K562 (cell line): Measurements from ENCODE around the gene ANO10. TPM values are rescaled to one million over a fixed set of nuclear protein-coding genes. Genes with fewer than 3 reads are reported as not detected.

Source experiments
- ATAC-seq: fragments of 200-7000 bp; cut with Tn5 transposase; 3 replicates; pipeline ENCODE4 v1.9.1; 2020; ENCODE audit warnings: moderate library complexity
- BruUV-seq: library from RNA; stranded (reverse); fragments of 400-500 nt; replicated peaks from 2 replicates; lab custom pipeline; 2021; lab: Mats Ljungman, UMichigan
- CTCF ChIA-PET: fragments of 300-600 bp; formaldehyde crosslinking; extraction: SDS; loops from one replicate; lab custom pipeline; 2021; ENCODE audit warnings: low intra/inter-chr PET ratio; lab: Yijun Ruan, JAX
- POLR2A ChIA-PET: fragments of 300-600, 350-650 bp; sonication (Branson Sonifier 250); formaldehyde crosslinking; extraction: SDS; loops from one replicate; lab custom pipeline; 2021; ENCODE audit warnings: antibody characterized with exemption, inconsistent platforms; lab: Yijun Ruan, JAX
- DNase-seq, 4 experiments: peaks; one replicate each; pipeline versions ENCODE4 v3.0.0 to v3.0.0-alpha.2; 2011 to 2018; ENCODE audit warnings: low spot score in 3 of 4, mixed read lengths in 3 of 4; ENCODE audit errors: extremely low read depth in 1 of 4
- FAIRE-seq: peaks from 2 replicates; lab custom pipeline; 2011; peaks lifted over from hg19 to GRCh38; lab: Jason Lieb, UNC
- H2AFZ ChIP-seq: 2 replicates; pipeline ENCODE4 v1.6.0; 2011; ENCODE audit warnings: low read depth, low read length, control low read depth, inconsistent platforms
- H3K27ac ChIP-seq: fragments of 200-600 bp; 3 replicates; pipeline ENCODE4 v1.8.0; 2011; ENCODE audit warnings: low read depth, mild to moderate bottlenecking, control low read depth, inconsistent platforms, low read length, moderate library complexity, mixed read lengths; ENCODE audit errors: extremely low read depth
- H3K27me3 ChIP-seq, 2 experiments: fragments of 300-600 bp in 1 of 2; 2 replicates in 1 of 2; 3 replicates in 1 of 2; pipeline versions ENCODE4 v1.6.0 to v1.8.0; 2011; ENCODE audit warnings: inconsistent platforms in 2 of 2, low read length in 2 of 2, mild to moderate bottlenecking in 1 of 2, mixed read lengths in 1 of 2, moderate library complexity in 1 of 2; ENCODE audit not compliant: control insufficient read depth in 2 of 2, insufficient read depth in 2 of 2
- H3K36me3 ChIP-seq: fragments of 300-600 bp; 3 replicates; pipeline ENCODE4 v1.8.0; 2011; ENCODE audit warnings: mild to moderate bottlenecking, low read length, inconsistent platforms; ENCODE audit not compliant: control insufficient read depth, insufficient read depth
- H3K4me1 ChIP-seq, 2 experiments: fragments of 200-600 bp in 1 of 2; replicated peaks in 1 of 2; 2 replicates in 1 of 2; 3 replicates in 1 of 2; pipeline versions ENCODE4 v1.5.1 to v1.8.0; 2011; ENCODE audit warnings: inconsistent platforms in 2 of 2, low read length in 2 of 2, mild to moderate bottlenecking in 1 of 2, mixed read lengths in 1 of 2, moderate library complexity in 1 of 2; ENCODE audit not compliant: control insufficient read depth in 2 of 2, insufficient read depth in 2 of 2
- H3K4me2 ChIP-seq: 2 replicates; pipeline ENCODE4 v1.6.1; 2011; ENCODE audit warnings: low read length, control low read depth, inconsistent platforms, mixed read lengths; ENCODE audit not compliant: insufficient read depth
- H3K4me3 ChIP-seq: fragments of 200-600 bp; sonication (generic), shearing (Covaris generic); 2 replicates; pipeline ENCODE4 v1.5.1; 2016; ENCODE audit warnings: control low read depth, inconsistent platforms
- H3K79me2 ChIP-seq: fragments of 200-600 bp; 3 replicates; pipeline ENCODE4 v1.8.0; 2011; ENCODE audit warnings: low read length, inconsistent platforms; ENCODE audit not compliant: control insufficient read depth, insufficient read depth
- H3K9ac ChIP-seq, 2 experiments: 2 replicates each; pipeline versions ENCODE4 v1.6.0 to v1.6.1; 2011; ENCODE audit warnings: low read depth in 2 of 2, low read length in 2 of 2, control low read depth in 1 of 2, inconsistent platforms in 1 of 2, mild to moderate bottlenecking in 1 of 2, mixed read lengths in 1 of 2; ENCODE audit not compliant: insufficient read depth in 1 of 2
- H3K9me1 ChIP-seq: one replicate; pipeline ENCODE4 v1.6.0; 2011; ENCODE audit warnings: inconsistent platforms, mild to moderate bottlenecking, low read length, moderate library complexity; ENCODE audit not compliant: control insufficient read depth, insufficient read depth
- H3K9me3 ChIP-seq: replicated peaks from 2 replicates; pipeline ENCODE4 v1.5.1; 2011; ENCODE audit warnings: low read depth, low read length, inconsistent platforms; ENCODE audit not compliant: control insufficient read depth, insufficient read depth
- H4K20me1 ChIP-seq: replicated peaks from 2 replicates; pipeline ENCODE4 v1.6.1; 2011; ENCODE audit warnings: low read length, inconsistent platforms, mixed read lengths; ENCODE audit not compliant: control insufficient read depth, insufficient read depth
- CHD1 ChIP-seq: fragments of 200-600 bp; sonication (generic); IDR thresholded peaks from one replicate; pipeline ENCODE4 v1.6.1; 2012; ENCODE audit warnings: mild to moderate bottlenecking, moderate library complexity, low read length, inconsistent platforms
- EP300 ChIP-seq: IDR thresholded peaks from 2 replicates; pipeline ENCODE4 v1.6.1; 2012; ENCODE audit warnings: low read length, improper control_type of control experiment
- FOXK2 ChIP-seq, 2 experiments: fragments of 450-650 bp; IDR thresholded peaks in 1 of 2; conservative IDR thresholded peaks in 1 of 2; 2 replicates each; pipeline ENCODE4 v1.6.1; 2016; ENCODE audit warnings: low read depth in 2 of 2, mild to moderate bottlenecking in 1 of 2
- NFE2L1 ChIP-seq: fragments of 450-650 bp; IDR thresholded peaks from 2 replicates; pipeline ENCODE4 v1.6.1; 2016; ENCODE audit warnings: missing genetic modification characterization, low read depth, mild to moderate bottlenecking, missing compliant biosample characterization, moderate library complexity, borderline replicate concordance
- RBM25 ChIP-seq: fragments of 200-400 bp; formaldehyde crosslinking; IDR thresholded peaks from 2 replicates; pipeline ENCODE4 v1.6.1; 2018; ENCODE audit warnings: low read length, low read depth, moderate library complexity; ENCODE audit not compliant: severe bottlenecking
- TBL1XR1 ChIP-seq, 2 experiments: IDR thresholded peaks; 2 replicates each; pipeline ENCODE4 v1.6.1; 2012; ENCODE audit warnings: improper control_type of control experiment in 2 of 2, low read length in 2 of 2, mild to moderate bottlenecking in 1 of 2
- ZNF609 ChIP-seq: sonication (generic); formaldehyde crosslinking; IDR thresholded peaks from 2 replicates; pipeline ENCODE4 v1.8.1; 2023; ENCODE audit warnings: missing genetic modification reagents, mild to moderate bottlenecking, borderline replicate concordance
- WGBS: fragments of 100-300 bp; shearing (Covaris generic); methylation state at CpG from one replicate; pipeline ENCODE4 v1.1.6; 2016; ENCODE audit warnings: low coverage, mixed read lengths; ENCODE audit not compliant: insufficient coverage; ENCODE audit errors: missing lambda C conversion rate; 5-methylcytosine and 5-hydroxymethylcytosine counted together
- in situ Hi-C: fragments of 300-500 bp; cut with MboI; formaldehyde crosslinking; loops from 4 replicates; pipeline ENCODE4 v1.15.0; 2018; ENCODE audit warnings: inconsistent platforms, mixed read lengths
- intact Hi-C: fragments of 100-400 bp; cut with micrococcal nuclease; formaldehyde crosslinking; loops from 2 replicates; pipeline ENCODE4 v1.14.2; 2022
- polyA plus RNA-seq, 8 experiments: library from polyadenylated mRNA; depleted of rRNA in 4 of 8; stranded (reverse) in 5 of 8; unstranded in 3 of 8; fragments of >200 nt; fragmentation: Nextera tagmentation in 2 of 8; fragmentation: Illumina TruSeq in 1 of 8; extraction: Ambion mirVana in 2 of 8; extraction: Trizol in 1 of 8; gene quantifications; 2 replicates each; pipeline versions ENCODE4 v1.2.1 to v1.2.3, GENCODE V29; 2011 to 2014; ENCODE audit warnings: inconsistent platforms in 1 of 8, missing spikeins in 1 of 8
- total RNA-seq, 7 experiments: library from RNA; depleted of rRNA in 6 of 7; stranded (reverse); fragments of >200 nt in 6 of 7; fragmentation: Illumina TruSeq in 2 of 7; extraction: Trizol in 2 of 7; gene quantifications; 2 replicates each; pipeline versions ENCODE4 v1.2.1 to v1.2.3, GENCODE V29; 2011 to 2021; ENCODE audit warnings: low replicate concordance in 1 of 7

ANO10 gene
- total and polyA plus RNA-seq, 9 of the 15 experiments (the other 6 are each of a cell fraction or from before 2014, with no cell fraction given) = 6.4 to 46.0 (median 32.3) TPM

GRCh38 chr3:43615133-43615532 is 6.7 kb downstream of the ANO10 start (continued):
- no peak for TF ChIP-seq ZNF609 (CRISPR knock-in tag)

DNA sequence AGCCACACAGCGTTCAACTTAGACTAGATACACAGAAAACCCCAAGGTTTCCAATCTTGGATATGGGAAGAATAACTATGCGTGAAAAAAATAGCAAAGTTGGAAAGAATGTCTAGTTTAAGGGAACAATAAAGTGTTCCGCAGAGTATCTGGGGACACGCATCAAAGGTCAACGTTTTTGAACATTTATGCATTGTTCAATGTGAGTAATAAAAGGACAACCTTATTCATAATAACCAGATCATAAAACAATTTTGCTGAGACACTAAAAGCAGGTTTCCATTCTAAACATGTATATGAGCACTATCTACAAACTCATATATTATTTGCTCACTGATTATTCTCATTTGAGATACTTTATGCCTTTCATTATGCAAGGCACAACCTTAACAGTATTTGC is 7.8 kb downstream of the ANO10 start:
- Histone ChIP-seq H3K9ac (no peak overlapping the region), H3K9me1 (no peaks in the 10 kb centered on the region), H3K36me3 (peaks cover 12% of the 10 kb centered on the region; the same call in 1 of the 3 replicates), H3K79me2 (peaks cover 64% of the 10 kb centered on the region), H3K9me3 (no peaks in the 10 kb centered on the region), H4K20me1 (no peaks in the 10 kb centered on the region), H3K4me3 (no peak overlapping the region), H3K27ac (no peak overlapping the region), H3K27me3 (no peaks in the 10 kb centered on the region), H3K4me2 (no peak overlapping the region), H3K4me1 (peaks cover 8 to 41% of the 10 kb centered on the region in 2 experiments), H2AFZ (no peak overlapping the region)
- TF ChIP-seq TBL1XR1 (IDR thresholded peaks at IDR 0.05; ENCODE audit: low read length in 2 of 2) (no peak), RBM25 (peak; percentile 40), FOXK2 (conservative IDR thresholded peaks at IDR 0.05 in 1 of 2, IDR thresholded peaks at IDR 0.05 in 1 of 2; ENCODE audit: low read depth in 2 of 2) (no peak), EP300 (no peak), NFE2L1 (tag) (no peak), CHD1 (no peak)
- ChIA-PET POLR2A (no interaction called here), CTCF (no interaction called here)
- intact Hi-C loops = no loop called here
- 79% methylated on average over 5 of the region's 5 CpGs for WGBS
- in situ Hi-C loops = no loop called here
- no peak for ATAC-seq
- no TSS peak for BruUV-seq
- no peak for FAIRE-seq
- no peak for DNase-seq
